BLaER1 treated with 17β-estradiol and CSF1 and Interleukin-3, amounts not matched to agents 10 nM and 100 nM (cell line): ENCODE measurements around the gene NT5DC1.

Experiments used
- H3K27ac ChIP-seq, 11 experiments: shearing (Covaris generic); formaldehyde crosslinking; 2 replicates each; pipeline ENCODE4 v1.8.1; 2022
- H3K27me3 ChIP-seq, 11 experiments: shearing (Covaris generic); formaldehyde crosslinking; 2 replicates each; pipeline ENCODE4 v1.8.1; 2022
- H3K36me3 ChIP-seq, 11 experiments: shearing (Covaris generic); formaldehyde crosslinking; 2 replicates each; pipeline ENCODE4 v1.8.1; 2022
- H3K4me1 ChIP-seq, 10 experiments: shearing (Covaris generic); formaldehyde crosslinking; 2 replicates each; pipeline ENCODE4 v1.8.1; 2022
- H3K4me2 ChIP-seq, 11 experiments: shearing (Covaris generic); formaldehyde crosslinking; 2 replicates each; pipeline ENCODE4 v1.8.1; 2022
- H3K4me3 ChIP-seq, 10 experiments: shearing (Covaris generic); formaldehyde crosslinking; 2 replicates each; pipeline ENCODE4 v1.8.1; 2022
- H3K9ac ChIP-seq, 11 experiments: shearing (Covaris generic); formaldehyde crosslinking; 2 replicates each; pipeline ENCODE4 v1.8.1; 2022
- H3K9me3 ChIP-seq, 11 experiments: shearing (Covaris generic); formaldehyde crosslinking; replicated peaks in 1 of 11; 2 replicates each; pipeline ENCODE4 v1.8.1; 2022
- H4K20me1 ChIP-seq, 11 experiments: shearing (Covaris generic); formaldehyde crosslinking; 2 replicates each; pipeline ENCODE4 v1.8.1; 2022
- Cebpa-rat ChIP-seq, 11 experiments: shearing (Covaris generic); IDR thresholded peaks; 2 replicates each; pipeline ENCODE4 v1.8.1; 2022

The NT5DC1 gene

GRCh38 chr6:116159782-116160524 is 59.3 kb downstream of the NT5DC1 start:
- Histone ChIP-seq H3K27ac (no peak overlapping the region), H4K20me1 (no peaks in the 10 kb centered on the region), H3K4me2 (no peak overlapping the region), H3K9ac (no peak overlapping the region), H3K9me3 (peaks cover 0 to 9% (median 0%) of the 10 kb centered on the region in 11 experiments; a peak in 4 of 22 replicates), H3K4me3 (no peak overlapping the region), H3K27me3 (no peaks in the 10 kb centered on the region), H3K36me3 (0 out of 22 replicates have a peak, but pooled peaks cover 0 to 5% (median 0%) of the 10 kb centered on the region in 11 experiments), H3K4me1 (no peaks in the 10 kb centered on the region)
- no peak for TF ChIP-seq Cebpa-rat (IDR thresholded peaks at IDR 0.05)

- no peak overlapping the region for H3K9ac ChIP-seq
- H3K4me2 ChIP-seq, result peak overlapping the region in 10 of 11 experiments; percentile 9 to 73 (median 52); a peak in 18 of 22 replicates
Observed at GRCh38 chr6:116165596-116165995, 64.9 kb downstream of the NT5DC1 start.

GRCh38 chr6:116166369-116166768 is 65.7 kb downstream of the NT5DC1 start:
- TF ChIP-seq Cebpa-rat (IDR thresholded peaks at IDR 0.05), result no peak
- no peak overlapping the region for H3K4me3 ChIP-seq

More at GRCh38 chr6:116165596-116165995, 64.9 kb downstream of the NT5DC1 start:
- no peak overlapping the region for H3K27ac ChIP-seq
- no peak overlapping the region for H3K4me3 ChIP-seq
- no peaks in the 10 kb centered on the region for H4K20me1 ChIP-seq
- H3K4me1 ChIP-seq, result peaks cover 4 to 13% (median 8%) of the 10 kb centered on the region in 10 experiments; a peak in 18 of 20 replicates
- TF ChIP-seq Cebpa-rat (IDR thresholded peaks at IDR 0.05), result no peak
- peaks cover 0 to 29% (median 10%) of the 10 kb centered on the region in 11 experiments; a peak in 10 of 22 replicates for H3K9me3 ChIP-seq
- peaks cover 0 to under 1% (median 0%) of the 10 kb centered on the region in 11 experiments; a peak in 2 of 22 replicates for H3K36me3 ChIP-seq
- H3K27me3 ChIP-seq, result no peaks in the 10 kb centered on the region

GRCh38 chr6:116168148-116168547 is 67.5 kb downstream of the NT5DC1 start:
- Histone ChIP-seq H3K4me3 (no peak overlapping the region), H3K9me3 (peaks cover 0 to 29% (median 10%) of the 10 kb centered on the region in 11 experiments; a peak in 10 of 22 replicates), H3K9ac (no peak overlapping the region), H3K4me2 (no peak overlapping the region), H3K27me3 (no peaks in the 10 kb centered on the region), H4K20me1 (no peaks in the 10 kb centered on the region), H3K27ac (no peak overlapping the region), H3K4me1 (peaks cover 4 to 13% (median 8%) of the 10 kb centered on the region in 10 experiments; a peak in 18 of 20 replicates), H3K36me3 (no peaks in the 10 kb centered on the region; a peak in 3 of 22 replicates)
- no peak for TF ChIP-seq Cebpa-rat (IDR thresholded peaks at IDR 0.05)

More at GRCh38 chr6:116166369-116166768, 65.7 kb downstream of the NT5DC1 start:
- H3K27ac ChIP-seq, result no peak overlapping the region
- H3K4me2 ChIP-seq, result peak overlapping the region in 2 of 11 experiments; percentile 51 to 73; a peak in 3 of 22 replicates
- H3K4me1 ChIP-seq, result peaks cover 4 to 13% (median 8%) of the 10 kb centered on the region in 10 experiments; a peak in 18 of 20 replicates
- H3K36me3 ChIP-seq, result no peaks in the 10 kb centered on the region; a peak in 2 of 22 replicates
- peaks cover 0 to 29% (median 10%) of the 10 kb centered on the region in 11 experiments; a peak in 10 of 22 replicates for H3K9me3 ChIP-seq
- no peaks in the 10 kb centered on the region for H3K27me3 ChIP-seq
- no peaks in the 10 kb centered on the region for H4K20me1 ChIP-seq
- no peak overlapping the region for H3K9ac ChIP-seq

GRCh38 chr6:116169880-116170279 is 69.2 kb downstream of the NT5DC1 start:
- Histone ChIP-seq H3K4me1 (peaks cover 4 to 13% (median 8%) of the 10 kb centered on the region in 10 experiments; a peak in 18 of 20 replicates), H4K20me1 (no peaks in the 10 kb centered on the region), H3K27ac (no peak overlapping the region), H3K9me3 (peaks cover 5 to 24% (median 12%) of the 10 kb centered on the region in 11 experiments; a peak in 12 of 22 replicates), H3K27me3 (no peaks in the 10 kb centered on the region), H3K4me3 (no peak overlapping the region), H3K36me3 (peaks cover 0 to 11% (median 0%) of the 10 kb centered on the region in 11 experiments; a peak in 4 of 22 replicates), H3K9ac (no peak overlapping the region), H3K4me2 (no peak overlapping the region)
- TF ChIP-seq Cebpa-rat (IDR thresholded peaks at IDR 0.05), result no peak

GRCh38 chr6:116170358-116171057 is 69.9 kb downstream of the NT5DC1 start:
- Histone ChIP-seq H3K9me3 (peaks cover 11 to 30% (median 18%) of the 10 kb centered on the region in 11 experiments; a peak in 21 of 22 replicates), H3K4me2 (no peak overlapping the region), H3K27me3 (no peaks in the 10 kb centered on the region), H3K9ac (no peak overlapping the region), H3K4me3 (no peak overlapping the region), H3K27ac (no peak overlapping the region), H3K4me1 (peaks cover 3 to 10% (median 6%) of the 10 kb centered on the region in 10 experiments; a peak in 18 of 20 replicates), H3K36me3 (peaks cover 0 to 18% (median 0%) of the 10 kb centered on the region in 11 experiments; a peak in 5 of 22 replicates), H4K20me1 (no peaks in the 10 kb centered on the region)
- TF ChIP-seq Cebpa-rat (IDR thresholded peaks at IDR 0.05), result no peak

- Histone ChIP-seq H4K20me1 (no peaks in the 10 kb centered on the region), H3K9me3 (peaks cover 10 to 20% (median 18%) of the 10 kb centered on the region in 11 experiments), H3K9ac (no peak overlapping the region), H3K4me3 (no peak overlapping the region), H3K27me3 (no peaks in the 10 kb centered on the region), H3K4me1 (no peaks in the 10 kb centered on the region), H3K27ac (no peak overlapping the region), H3K4me2 (no peak overlapping the region), H3K36me3 (peaks cover 0 to 24% (median 0%) of the 10 kb centered on the region in 11 experiments; a peak in 4 of 22 replicates)
- no peak for TF ChIP-seq Cebpa-rat (IDR thresholded peaks at IDR 0.05)
Observed at GRCh38 chr6:116173928-116174327, 73.3 kb downstream of the NT5DC1 start.

- H3K4me3 ChIP-seq, result no peak overlapping the region
- no peak overlapping the region for H3K4me2 ChIP-seq
- no peaks in the 10 kb centered on the region for H3K4me1 ChIP-seq
- no peak for TF ChIP-seq Cebpa-rat (IDR thresholded peaks at IDR 0.05)
- H3K27me3 ChIP-seq, result no peaks in the 10 kb centered on the region
- peaks cover 0 to 24% (median 0%) of the 10 kb centered on the region in 11 experiments; a peak in 3 of 22 replicates for H3K36me3 ChIP-seq
- peaks cover 9 to 20% (median 17%) of the 10 kb centered on the region in 11 experiments; a peak in 21 of 22 replicates for H3K9me3 ChIP-seq
- no peak overlapping the region for H3K9ac ChIP-seq
- no peaks in the 10 kb centered on the region for H4K20me1 ChIP-seq
- H3K27ac ChIP-seq, result no peak overlapping the region
Observed at GRCh38 chr6:116175344-116175743, 74.7 kb downstream of the NT5DC1 start.

- Histone ChIP-seq H3K9me3 (peaks cover 9 to 20% (median 17%) of the 10 kb centered on the region in 11 experiments; a peak in 21 of 22 replicates), H3K4me3 (no peak overlapping the region), H3K9ac (no peak overlapping the region), H3K4me2 (no peak overlapping the region), H3K36me3 (peaks cover 0 to 24% (median 0%) of the 10 kb centered on the region in 11 experiments; a peak in 3 of 22 replicates), H4K20me1 (no peaks in the 10 kb centered on the region), H3K4me1 (no peaks in the 10 kb centered on the region), H3K27ac (no peak overlapping the region), H3K27me3 (no peaks in the 10 kb centered on the region)
- no peak for TF ChIP-seq Cebpa-rat (IDR thresholded peaks at IDR 0.05)
Observed at GRCh38 chr6:116176596-116176995, 75.9 kb downstream of the NT5DC1 start.
